ENCODE data around the gene SIM2.

SIM2 gene

DNA sequence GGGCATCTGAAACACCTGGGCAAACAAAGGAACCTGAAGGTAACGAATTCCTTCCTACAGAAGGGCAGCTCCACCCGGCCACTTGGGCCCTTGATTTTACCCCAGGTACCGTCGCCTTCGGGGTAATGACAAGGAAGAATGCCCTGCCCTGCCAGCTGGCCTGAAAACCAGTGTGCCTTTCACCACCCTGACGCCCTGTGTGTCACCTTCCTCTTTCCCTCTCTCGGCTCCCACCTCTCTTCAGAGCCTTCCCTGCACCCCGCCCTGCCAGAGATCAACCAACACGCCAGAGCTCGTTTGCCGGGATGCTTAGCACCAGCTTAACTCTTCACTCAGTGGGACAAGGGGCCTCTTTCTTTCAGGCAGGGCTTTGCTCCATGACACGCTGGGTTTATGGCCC lies 86.0 kb downstream of the SIM2 start:
- TF ChIP-seq, protein P1, sequence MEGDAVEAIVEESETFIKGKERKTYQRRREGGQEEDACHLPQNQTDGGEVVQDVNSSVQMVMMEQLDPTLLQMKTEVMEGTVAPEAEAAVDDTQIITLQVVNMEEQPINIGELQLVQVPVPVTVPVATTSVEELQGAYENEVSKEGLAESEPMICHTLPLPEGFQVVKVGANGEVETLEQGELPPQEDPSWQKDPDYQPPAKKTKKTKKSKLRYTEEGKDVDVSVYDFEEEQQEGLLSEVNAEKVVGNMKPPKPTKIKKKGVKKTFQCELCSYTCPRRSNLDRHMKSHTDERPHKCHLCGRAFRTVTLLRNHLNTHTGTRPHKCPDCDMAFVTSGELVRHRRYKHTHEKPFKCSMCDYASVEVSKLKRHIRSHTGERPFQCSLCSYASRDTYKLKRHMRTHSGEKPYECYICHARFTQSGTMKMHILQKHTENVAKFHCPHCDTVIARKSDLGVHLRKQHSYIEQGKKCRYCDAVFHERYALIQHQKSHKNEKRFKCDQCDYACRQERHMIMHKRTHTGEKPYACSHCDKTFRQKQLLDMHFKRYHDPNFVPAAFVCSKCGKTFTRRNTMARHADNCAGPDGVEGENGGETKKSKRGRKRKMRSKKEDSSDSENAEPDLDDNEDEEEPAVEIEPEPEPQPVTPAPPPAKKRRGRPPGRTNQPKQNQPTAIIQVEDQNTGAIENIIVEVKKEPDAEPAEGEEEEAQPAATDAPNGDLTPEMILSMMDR (IDR thresholded peaks at IDR 0.05; ENCODE audit: borderline replicate concordance, control extremely low read depth, extremely low read depth, insufficient read depth, missing control alignments) = no peak
- DNase-seq (ENCODE audit: low spot score) = no peak
- in situ Hi-C loops (cut with MboI; ENCODE audit: low sequenced_read_pairs, unreplicated experiment) = no loop called here

DNA sequence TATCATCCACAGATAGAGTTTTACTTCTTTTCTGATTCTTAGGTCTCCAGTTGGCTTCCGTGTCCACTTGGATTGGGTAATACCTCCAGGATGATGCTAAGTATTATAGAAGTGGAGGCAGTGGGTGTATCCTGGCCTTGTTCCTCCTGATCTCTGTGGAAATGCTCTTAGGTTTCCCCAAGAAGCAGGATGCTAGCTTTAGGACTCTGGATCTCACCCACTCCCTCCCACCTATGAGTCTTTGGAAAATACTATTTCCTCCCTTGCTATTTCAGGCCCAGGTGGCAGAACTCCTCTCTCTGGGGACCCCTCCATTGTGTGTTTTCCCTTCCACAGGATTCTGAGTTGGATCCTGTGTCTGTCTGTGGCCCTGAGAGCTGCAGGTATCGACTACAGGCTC lies 86.7 kb downstream of the SIM2 start:
- DNase-seq (ENCODE audit: low spot score) = no peak
- TF ChIP-seq, protein P1 (IDR thresholded peaks at IDR 0.05; ENCODE audit: borderline replicate concordance, control extremely low read depth, extremely low read depth, insufficient read depth, missing control alignments) = no peak
- in situ Hi-C loops (cut with MboI; ENCODE audit: low sequenced_read_pairs, unreplicated experiment) = no loop called here

DNA sequence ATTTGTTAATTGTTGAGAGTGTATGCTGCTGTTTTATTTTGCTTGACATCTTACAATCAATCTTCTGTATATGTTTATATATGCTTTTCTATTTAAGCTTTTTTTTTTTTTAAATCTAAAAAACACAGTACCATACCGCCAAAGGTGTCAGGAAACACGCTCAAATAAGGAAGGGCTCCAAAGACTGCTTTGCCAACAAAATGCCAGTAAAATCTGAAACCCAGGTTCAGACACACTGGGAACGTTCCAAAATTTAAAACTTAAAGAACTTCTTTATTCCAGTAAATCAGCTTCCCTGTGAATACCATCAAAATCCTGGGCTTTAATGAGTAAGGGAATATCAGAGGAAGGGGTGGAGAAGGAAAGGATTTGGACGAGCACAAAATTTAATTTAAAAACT lies 87.3 kb downstream of the SIM2 start:
- TF ChIP-seq, protein P1 (IDR thresholded peaks at IDR 0.05; ENCODE audit: borderline replicate concordance, control extremely low read depth, extremely low read depth, insufficient read depth, missing control alignments) = no peak
- in situ Hi-C loops (cut with MboI; ENCODE audit: low sequenced_read_pairs, unreplicated experiment) = no loop called here
- no peak for DNase-seq (ENCODE audit: low spot score)

DNA sequence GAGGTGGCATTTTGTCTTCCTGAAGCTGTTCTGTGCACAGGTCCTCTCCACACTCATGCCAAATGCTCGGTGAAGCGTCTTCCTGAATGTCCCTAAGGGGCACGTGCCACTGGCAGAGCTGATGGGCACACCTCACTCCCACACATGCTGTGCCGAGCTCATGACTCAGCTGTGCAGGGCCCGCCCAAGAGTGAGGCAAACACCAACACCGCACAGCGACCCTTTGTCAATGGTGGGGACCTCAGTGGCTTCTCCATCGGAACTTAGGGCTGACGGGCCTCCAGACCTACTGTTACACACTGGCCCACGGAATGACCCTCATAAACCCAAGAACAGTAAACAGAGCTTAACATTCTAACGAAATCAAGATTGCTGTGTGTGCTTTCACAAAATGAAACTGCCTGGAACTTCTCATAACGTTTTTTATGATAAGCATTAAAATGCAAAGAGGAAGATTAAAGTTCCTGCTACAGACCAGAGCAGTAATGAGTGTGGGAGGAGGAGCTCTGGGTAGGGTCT lies 89.3 kb downstream of the SIM2 start:
- in situ Hi-C loops (cut with MboI; ENCODE audit: low sequenced_read_pairs, unreplicated experiment) = no loop called here
- TF ChIP-seq, protein P1 (IDR thresholded peaks at IDR 0.05; ENCODE audit: borderline replicate concordance, control extremely low read depth, extremely low read depth, insufficient read depth, missing control alignments) = no peak
- no peak for DNase-seq (ENCODE audit: low spot score)

- TF ChIP-seq, protein P1 (IDR thresholded peaks at IDR 0.05; ENCODE audit: borderline replicate concordance, control extremely low read depth, extremely low read depth, insufficient read depth, missing control alignments) = no peak
- in situ Hi-C loops (cut with MboI; ENCODE audit: low sequenced_read_pairs, unreplicated experiment) = no loop called here
- DNase-seq (ENCODE audit: low spot score) = no peak
These were observed 91.7 kb downstream of the SIM2 start for GRCh38 chr21:36790616-36791015.

- TF ChIP-seq, protein P1 (IDR thresholded peaks at IDR 0.05; ENCODE audit: borderline replicate concordance, control extremely low read depth, extremely low read depth, insufficient read depth, missing control alignments) = no peak
- no peak for DNase-seq (ENCODE audit: low spot score)
- in situ Hi-C loops (cut with MboI; ENCODE audit: low sequenced_read_pairs, unreplicated experiment) = no loop called here
These were observed 92.3 kb downstream of the SIM2 start for GRCh38 chr21:36791180-36791579.

All from GM13976 (cell line).